ENCODE results near the gene FLOT1. TPM values are rescaled to one million over a fixed set of nuclear protein-coding genes. Genes with fewer than 3 reads are reported as not detected.

Gene FLOT1
- total RNA-seq, 1 donor from 2014 or later: 123 TPM

DNA sequence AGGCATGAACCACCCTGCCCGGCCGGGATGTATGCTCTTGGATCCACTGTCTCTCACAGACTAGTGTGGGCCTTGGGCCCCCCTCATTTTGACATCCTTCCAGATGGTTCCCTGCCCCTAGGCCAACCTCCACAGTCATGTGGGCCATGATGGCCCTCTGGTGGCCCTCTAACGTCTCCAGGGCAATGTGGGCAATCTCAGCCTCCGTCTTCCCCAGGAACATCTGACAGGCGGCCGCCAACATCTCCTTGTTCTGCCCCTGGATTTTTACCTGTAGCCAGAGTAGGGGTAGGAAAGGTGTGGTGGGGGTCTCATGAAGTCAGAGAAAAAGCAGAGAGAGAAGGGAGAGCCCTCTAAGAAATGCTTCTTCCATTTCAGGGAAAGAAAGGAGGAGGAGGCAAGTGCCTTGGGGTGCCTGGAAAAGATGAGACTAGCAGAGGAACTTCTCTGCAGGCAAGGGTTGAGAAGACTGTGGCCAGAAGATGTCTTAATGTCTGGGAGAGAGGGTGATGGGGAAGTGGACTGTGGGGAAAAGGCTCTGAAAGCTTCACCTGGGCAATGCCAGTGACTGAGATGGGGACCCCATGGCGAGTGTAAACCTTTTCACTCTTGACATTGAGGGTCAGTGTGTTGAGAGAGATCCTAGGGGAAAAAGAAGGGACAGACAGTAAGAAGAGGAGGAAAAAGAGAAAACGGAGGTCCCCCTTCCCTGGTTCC is 1.3 kb downstream of the FLOT1 start:
- Histone ChIP-seq H3K27ac (peak overlapping the region; percentile 94 to 97), H3K4me1 (peaks cover 8 to 25% of the 10 kb centered on the region in 2 donors), H3K4me3 (peak overlapping the region; percentile 89 to 91), H3K27me3 (no peaks in the 10 kb centered on the region), H3K9me3 (no peaks in the 10 kb centered on the region), H3K36me3 (peaks cover 33 to 50% of the 10 kb centered on the region in 2 donors)
- intact Hi-C loops (cut with DNase I): loop anchor here (5.0 to 10.0 kb wide), 2 partner anchors 124 to 664 kb away; partner anchors contain the start of genes MICA, MRPS18B and PPP1R10
- DNase-seq (ENCODE audit: low spot score in 2 of 2): no peak
- TF ChIP-seq CTCF (IDR thresholded peaks at IDR 0.05): no peak

- intact Hi-C loops (cut with DNase I): loop anchor here (5.0 to 10.0 kb wide), 2 partner anchors 123 to 664 kb away; partner anchors contain the start of genes MICA, MRPS18B and PPP1R10
- Histone ChIP-seq H3K27ac (peak overlapping the region; percentile 6 to 97), H3K9me3 (no peaks in the 10 kb centered on the region), H3K4me3 (peak overlapping the region in 1 of 2 donors; percentile 89), H3K4me1 (peaks cover 8 to 25% of the 10 kb centered on the region in 2 donors), H3K27me3 (no peaks in the 10 kb centered on the region), H3K36me3 (peaks cover 40 to 57% of the 10 kb centered on the region in 2 donors)
- DNase-seq (ENCODE audit: low spot score in 2 of 2): no peak
- TF ChIP-seq CTCF (IDR thresholded peaks at IDR 0.05): no peak
These were observed 2.0 kb downstream of the FLOT1 start for GRCh38 chr6:30740540-30740870.

GRCh38 chr6:30738532-30738931 is 4.0 kb downstream of the FLOT1 start:
- no peak for DNase-seq (ENCODE audit: low spot score in 2 of 2)
- H3K4me1 ChIP-seq: peaks cover 8 to 25% of the 10 kb centered on the region in 2 donors
- intact Hi-C loops (cut with DNase I): no loop called here
- no peak overlapping the region for H3K4me3 ChIP-seq
- no peak for TF ChIP-seq CTCF (IDR thresholded peaks at IDR 0.05)
- peaks cover 60 to 76% of the 10 kb centered on the region in 2 donors for H3K36me3 ChIP-seq
- H3K27me3 ChIP-seq: no peaks in the 10 kb centered on the region
- no peaks in the 10 kb centered on the region for H3K9me3 ChIP-seq
- no peak overlapping the region for H3K27ac ChIP-seq

DNA sequence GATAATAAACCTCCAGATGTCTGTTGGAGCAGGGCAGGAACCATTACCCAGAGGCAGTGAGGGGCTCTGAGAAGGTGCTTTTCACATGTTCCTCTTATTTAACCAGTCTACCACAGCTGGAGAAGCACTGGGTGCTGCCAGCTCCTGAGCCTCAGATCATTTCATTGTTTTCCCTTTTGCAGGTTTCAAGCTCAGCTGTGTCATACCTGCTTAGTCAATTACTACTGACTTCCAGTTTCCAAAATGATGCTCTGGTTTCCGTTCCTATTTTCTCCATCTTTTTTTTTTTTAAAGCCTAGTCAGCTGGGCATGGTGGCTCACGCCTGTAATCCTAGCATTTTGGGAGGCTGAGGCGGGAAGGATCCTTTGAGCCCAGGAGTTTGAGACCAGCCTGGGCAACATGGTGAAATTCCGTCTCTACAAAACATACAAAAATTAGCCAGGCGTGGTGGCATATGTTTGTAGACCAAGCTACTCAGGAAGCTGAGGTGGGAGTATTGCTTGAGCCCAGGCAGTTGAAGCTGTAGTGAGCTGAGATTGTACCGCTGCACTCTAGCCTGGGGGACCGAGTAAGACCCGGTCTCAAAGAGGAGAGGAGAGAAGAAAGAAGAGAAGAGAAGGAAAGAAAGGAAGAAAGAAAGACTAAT is 6.7 kb downstream of the FLOT1 start:
- peaks cover 0 to 17% of the 10 kb centered on the region in 2 donors for H3K4me1 ChIP-seq
- H3K36me3 ChIP-seq: peaks cover 79 to 98% of the 10 kb centered on the region in 2 donors
- no peak for TF ChIP-seq CTCF (IDR thresholded peaks at IDR 0.05)

GRCh38 chr6:30732237-30732943 is 10.1 kb downstream of the FLOT1 start:
- Histone ChIP-seq H3K27ac (no peak overlapping the region), H3K36me3 (peaks cover 82 to 99% of the 10 kb centered on the region in 2 donors)
- intact Hi-C loops (cut with DNase I): no loop called here

More for the DNA sequence above, 6.7 kb downstream of the FLOT1 start:
- Histone ChIP-seq H3K27me3 (no peaks in the 10 kb centered on the region), H3K9me3 (no peaks in the 10 kb centered on the region), H3K4me3 (no peak overlapping the region), H3K27ac (no peak overlapping the region)
- DNase-seq (ENCODE audit: low spot score in 2 of 2): no peak
- intact Hi-C loops (cut with DNase I): no loop called here

More at GRCh38 chr6:30732237-30732943, 10.1 kb downstream of the FLOT1 start:
- no peaks in the 10 kb centered on the region for H3K27me3 ChIP-seq
- no peak for DNase-seq (ENCODE audit: low spot score in 2 of 2)
- no peak for TF ChIP-seq CTCF (IDR thresholded peaks at IDR 0.05)
- no peak overlapping the region for H3K4me3 ChIP-seq
- H3K4me1 ChIP-seq: peaks cover 0 to 11% of the 10 kb centered on the region in 2 donors
- H3K9me3 ChIP-seq: no peaks in the 10 kb centered on the region

Data from ascending aorta (tissue), 2 donors.